Amniotic epithelial cell (primary cell): ENCODE measurements around the gene LCN12.

Experiments
- DNase-seq: peaks from one replicate; pipeline ENCODE4 v3.0.0-alpha.2; 2010; ENCODE audit warnings: low read depth

LCN12 gene

GRCh38 chr9:136974817-136975535 is 22.9 kb downstream of the LCN12 start:
- DNase-seq = no peak

- DNase-seq = no peak
These were observed 23.6 kb downstream of the LCN12 start for GRCh38 chr9:136975644-136976043.

DNA sequence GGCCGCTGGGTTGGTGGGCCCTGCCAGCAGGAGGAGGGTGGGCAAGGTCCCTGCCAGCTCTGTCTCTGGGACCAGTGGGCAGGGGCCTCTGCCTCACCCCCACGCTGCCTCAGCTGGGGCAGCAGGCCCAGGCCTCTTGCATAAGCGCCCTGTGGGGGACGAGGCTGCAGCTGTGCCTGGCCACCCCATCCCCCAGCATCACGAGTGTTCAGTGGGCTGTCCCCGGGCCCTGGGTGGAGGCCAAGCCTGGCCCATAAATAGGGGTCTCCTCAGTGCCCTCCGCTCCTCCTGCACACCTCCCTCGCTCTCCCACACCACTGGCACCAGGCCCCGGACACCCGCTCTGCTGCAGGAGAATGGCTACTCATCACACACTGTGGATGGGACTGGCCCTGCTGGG is 25.1 kb downstream of the LCN12 start, which contains the start of gene PTGDS:
Gene PTGDS (plus strand): TSS at position 282 of the 400 bp plus-strand sequence. CDS start 75 bp downstream, at position 357.
- DNase-seq = peak; percentile 76

- no peak for DNase-seq
These were observed 25.6 kb downstream of the LCN12 start for GRCh38 chr9:136977649-136978072.

DNA sequence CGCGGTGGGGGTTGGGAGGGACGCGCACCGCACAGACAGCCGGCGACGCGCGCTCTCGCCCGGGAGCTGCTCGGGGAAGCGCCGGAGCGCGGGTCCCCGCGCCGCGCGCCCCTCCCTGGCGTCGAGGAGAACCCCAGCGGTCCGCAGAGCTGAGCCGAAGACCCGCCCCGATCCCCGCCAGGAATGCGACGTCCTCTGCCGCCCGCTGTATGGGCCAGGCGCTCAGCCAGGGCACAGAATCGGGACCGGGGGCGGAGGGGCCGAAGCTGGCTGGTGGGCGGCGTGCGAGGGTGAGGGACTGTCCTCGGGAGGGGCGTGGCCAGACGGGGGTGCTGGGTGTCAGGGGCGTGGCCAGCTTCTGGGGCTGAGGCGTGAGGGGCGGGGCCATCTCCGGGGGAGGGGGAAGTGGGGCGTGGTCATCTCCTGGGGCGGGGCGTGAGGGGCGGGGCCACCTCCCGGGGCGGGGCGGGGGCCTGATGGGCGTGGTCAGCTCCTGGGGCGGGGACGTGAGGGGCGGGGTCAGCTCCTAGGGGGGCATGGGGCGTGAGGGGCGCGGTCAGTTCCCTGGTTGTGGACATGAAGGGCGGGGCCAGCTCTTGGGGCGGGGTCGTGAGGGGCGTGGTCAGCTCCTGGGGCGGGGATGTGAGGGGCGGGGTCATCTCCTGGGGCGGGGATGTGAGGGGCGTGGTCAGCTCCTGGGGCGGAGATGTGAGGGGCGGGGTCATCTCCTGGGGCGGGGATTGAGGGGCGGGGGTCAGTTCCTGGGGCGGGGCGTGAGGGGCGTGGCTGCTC is 26.2 kb downstream of the LCN12 start:
- peak; percentile 47 for DNase-seq

DNA sequence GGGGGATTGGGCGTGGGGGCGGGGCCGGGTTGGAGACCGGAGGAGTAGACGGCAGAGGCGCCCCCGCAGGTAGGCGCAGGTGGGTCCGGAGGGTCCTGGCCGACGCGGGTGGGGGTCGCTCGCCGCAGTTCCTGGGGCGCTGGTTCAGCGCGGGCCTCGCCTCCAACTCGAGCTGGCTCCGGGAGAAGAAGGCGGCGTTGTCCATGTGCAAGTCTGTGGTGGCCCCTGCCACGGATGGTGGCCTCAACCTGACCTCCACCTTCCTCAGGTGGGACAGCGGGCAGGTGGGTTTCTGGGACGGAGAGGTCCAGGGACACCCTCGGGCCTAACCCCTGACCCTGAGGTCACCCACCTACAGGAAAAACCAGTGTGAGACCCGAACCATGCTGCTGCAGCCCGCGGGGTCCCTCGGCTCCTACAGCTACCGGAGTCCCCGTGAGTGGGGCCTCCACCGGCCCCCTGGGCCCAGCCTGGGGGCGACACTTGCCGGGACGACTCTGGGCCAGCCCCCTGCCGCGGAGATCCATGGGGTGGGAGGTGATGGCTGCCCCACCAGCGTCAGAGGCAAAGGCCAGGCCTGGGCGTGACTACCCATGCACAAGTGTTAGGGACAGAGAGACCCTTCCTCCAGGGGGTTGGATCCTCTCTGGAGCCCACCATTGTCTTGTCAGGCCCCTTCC is 26.9 kb downstream of the LCN12 start:
- DNase-seq = no peak

DNA sequence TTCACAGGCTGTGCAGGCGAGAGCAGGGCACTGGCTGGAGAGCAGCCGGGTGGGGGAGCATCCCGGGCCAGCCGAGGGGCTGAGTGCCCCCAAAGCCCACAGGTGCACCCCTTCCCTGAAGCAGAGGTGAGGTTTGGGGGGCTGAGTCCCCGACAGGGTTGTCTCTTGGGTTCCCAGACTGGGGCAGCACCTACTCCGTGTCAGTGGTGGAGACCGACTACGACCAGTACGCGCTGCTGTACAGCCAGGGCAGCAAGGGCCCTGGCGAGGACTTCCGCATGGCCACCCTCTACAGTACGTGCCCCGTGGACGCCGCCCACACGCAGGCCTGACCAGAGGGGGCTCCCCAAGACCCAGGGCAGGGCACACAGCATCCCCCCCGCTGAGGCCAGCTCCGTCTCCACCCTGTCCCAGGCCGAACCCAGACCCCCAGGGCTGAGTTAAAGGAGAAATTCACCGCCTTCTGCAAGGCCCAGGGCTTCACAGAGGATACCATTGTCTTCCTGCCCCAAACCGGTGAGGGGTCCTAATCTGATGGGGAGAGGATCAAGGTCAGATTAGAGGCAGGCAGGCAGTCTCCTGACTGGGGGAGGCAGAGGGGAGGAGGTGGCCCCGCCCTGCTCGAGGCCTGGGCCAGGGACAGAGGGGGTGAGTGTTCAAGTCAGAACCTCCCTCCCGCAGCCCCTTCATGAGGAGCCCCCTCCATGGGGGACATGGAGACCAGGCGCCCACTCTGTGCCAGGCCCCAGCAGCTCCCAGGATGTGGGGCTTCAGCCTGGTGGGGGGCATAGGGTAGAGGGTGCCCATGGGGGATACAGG is 27.9 kb downstream of the LCN12 start:
- DNase-seq = no peak

- no peak for DNase-seq
These were observed 28.8 kb downstream of the LCN12 start for GRCh38 chr9:136980669-136981478.

DNA sequence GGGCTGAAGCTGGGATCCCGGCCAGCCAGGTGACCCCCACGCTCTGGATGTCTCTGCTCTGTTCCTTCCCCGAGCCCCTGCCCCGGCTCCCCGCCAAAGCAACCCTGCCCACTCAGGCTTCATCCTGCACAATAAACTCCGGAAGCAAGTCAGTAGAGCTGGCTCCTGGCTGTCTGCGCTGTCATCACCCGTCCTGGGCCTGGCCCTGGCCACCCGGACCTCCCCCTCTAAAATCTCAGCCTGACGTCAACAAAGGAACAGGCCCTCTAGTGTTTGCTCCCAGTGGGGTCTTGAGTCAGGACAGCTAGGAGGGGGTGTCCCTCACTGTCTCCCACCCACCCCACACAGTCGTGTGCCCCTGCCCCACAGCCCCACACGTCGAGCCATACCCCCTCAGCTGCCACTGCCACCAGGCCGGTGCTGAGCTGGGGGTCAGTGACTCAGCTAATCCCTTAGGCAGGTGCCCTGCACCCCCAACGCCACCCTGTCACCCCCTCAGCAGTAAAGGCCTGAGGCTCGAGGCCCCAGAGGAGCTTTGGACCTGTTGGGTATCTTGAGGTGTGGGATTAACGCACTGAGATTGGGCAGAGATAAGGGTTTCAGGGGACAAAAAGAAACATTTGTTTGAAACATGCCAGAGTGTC is 29.6 kb downstream of the LCN12 start:
- no peak for DNase-seq

DNA sequence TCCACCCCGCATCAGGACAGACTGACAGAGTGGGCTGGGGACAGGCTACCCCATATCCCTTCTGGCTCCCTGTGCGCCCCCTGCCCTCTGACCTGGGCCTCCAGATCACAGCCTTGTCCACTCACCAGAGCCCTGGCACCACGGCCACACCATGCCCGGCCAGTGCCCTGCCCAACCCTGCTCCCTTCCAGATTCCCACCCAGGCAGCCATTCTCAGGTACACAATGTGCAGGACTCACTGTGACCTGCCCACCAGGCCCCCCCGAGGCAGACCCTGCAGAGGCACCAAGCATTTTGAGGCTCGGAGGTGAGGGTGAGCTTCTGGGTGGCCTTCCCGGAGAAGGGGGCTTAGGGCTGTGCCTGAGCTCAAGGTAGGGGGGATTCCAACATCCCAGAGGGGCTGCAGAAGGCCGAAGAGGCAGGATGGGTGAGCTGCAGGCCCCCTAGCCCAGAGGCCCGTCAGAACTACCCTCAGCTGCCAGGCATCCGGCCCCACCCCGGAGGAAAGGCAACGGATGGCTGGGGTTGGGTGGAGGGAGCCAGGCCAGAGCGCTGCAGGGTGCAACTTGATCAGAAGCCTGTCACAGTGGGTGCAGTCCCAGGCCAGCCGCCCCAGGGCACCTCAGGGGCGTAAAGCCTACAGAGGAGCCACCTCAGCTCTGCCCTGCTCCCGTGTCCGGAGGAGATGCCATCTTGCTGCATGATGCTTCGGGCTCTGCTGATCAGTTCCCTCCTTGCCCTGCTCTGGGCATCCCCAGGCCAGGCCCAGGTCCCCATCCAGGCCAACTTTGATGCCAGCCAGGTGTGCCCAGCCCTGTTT is 30.4 kb downstream of the LCN12 start, which contains the start of gene LCNL1:
Gene LCNL1 (plus strand): TSS at position 762 of the 820 bp plus-strand sequence. CDS start 594 bp downstream, outside the sequence.
- DNase-seq = no peak

DNA sequence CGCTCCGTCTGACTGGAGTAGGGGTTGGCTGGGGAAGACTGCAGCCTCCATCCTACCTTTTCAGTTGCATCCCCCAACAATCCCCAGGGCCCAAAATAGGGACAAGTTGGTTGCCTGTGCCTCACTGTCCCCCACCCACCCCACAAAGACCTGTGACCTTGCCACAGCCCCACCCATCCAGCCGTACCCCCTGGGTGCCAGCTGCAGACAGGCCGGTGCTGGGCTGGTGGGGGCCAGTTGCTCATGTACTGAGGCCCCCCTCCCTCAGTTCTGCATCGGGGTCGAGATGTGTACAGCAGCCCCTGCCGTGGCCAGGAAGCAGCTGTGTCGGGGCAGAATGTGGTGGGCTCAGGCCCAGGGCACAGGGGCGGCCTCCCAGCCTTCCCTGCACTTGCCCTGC is 31.1 kb downstream of the LCN12 start:
- no peak for DNase-seq

- peak; percentile 41 for DNase-seq
These were observed 31.7 kb downstream of the LCN12 start for GRCh38 chr9:136983656-136984314.

GRCh38 chr9:136984464-136985026 is 32.5 kb downstream of the LCN12 start:
- no peak for DNase-seq

GRCh38 chr9:136985027-136985602 is 33.0 kb downstream of the LCN12 start:
- DNase-seq = no peak

GRCh38 chr9:136985853-136986252 is 33.8 kb downstream of the LCN12 start:
- no peak for DNase-seq

DNA sequence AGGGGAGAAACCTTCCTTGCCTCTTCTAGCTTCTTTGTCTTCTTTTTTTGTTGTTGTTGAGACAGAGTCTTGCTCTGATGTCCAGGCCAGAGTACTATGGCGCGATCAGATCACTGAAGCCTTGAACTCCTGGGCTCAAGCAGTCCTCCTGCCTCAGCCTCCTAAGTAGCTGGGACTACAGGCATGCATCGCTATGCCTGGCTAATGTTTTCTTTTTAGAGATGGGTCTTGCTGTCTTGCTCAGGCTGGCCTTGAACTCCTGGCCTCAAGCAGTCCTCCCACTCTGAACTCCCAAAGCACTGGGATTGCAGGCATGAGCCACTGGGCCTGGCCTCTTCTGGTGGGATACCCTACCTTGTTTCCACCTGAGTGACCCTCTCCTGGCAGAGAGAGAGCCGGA is 36.8 kb downstream of the LCN12 start:
- no peak for DNase-seq

- no peak for DNase-seq
These were observed 38.3 kb downstream of the LCN12 start for GRCh38 chr9:136990242-136990911.
